Measurements from ENCODE around the gene ARHGAP26. TPM values are rescaled to one million over a fixed set of nuclear protein-coding genes. Genes with fewer than 3 reads are reported as not detected.
A peak's percentile ranks its signal among the peaks of the same experiment; 100 is the strongest.

The ARHGAP26 gene
- polyA plus RNA-seq, 4 donors, result 7.9 to 13.5 (median 12.0) TPM

- DNase-seq (ENCODE audit: low read depth in 4 of 4, low spot score in 2 of 4), result peak in 2 of 4 donors; percentile 44 to 48
Observed at GRCh38 chr5:142866563-142867275, 96.5 kb downstream of the ARHGAP26 start.

GRCh38 chr5:142869886-142870285 lies 99.7 kb downstream of the ARHGAP26 start:
- no peak for DNase-seq (ENCODE audit: low read depth in 4 of 4, low spot score in 2 of 4)

DNA sequence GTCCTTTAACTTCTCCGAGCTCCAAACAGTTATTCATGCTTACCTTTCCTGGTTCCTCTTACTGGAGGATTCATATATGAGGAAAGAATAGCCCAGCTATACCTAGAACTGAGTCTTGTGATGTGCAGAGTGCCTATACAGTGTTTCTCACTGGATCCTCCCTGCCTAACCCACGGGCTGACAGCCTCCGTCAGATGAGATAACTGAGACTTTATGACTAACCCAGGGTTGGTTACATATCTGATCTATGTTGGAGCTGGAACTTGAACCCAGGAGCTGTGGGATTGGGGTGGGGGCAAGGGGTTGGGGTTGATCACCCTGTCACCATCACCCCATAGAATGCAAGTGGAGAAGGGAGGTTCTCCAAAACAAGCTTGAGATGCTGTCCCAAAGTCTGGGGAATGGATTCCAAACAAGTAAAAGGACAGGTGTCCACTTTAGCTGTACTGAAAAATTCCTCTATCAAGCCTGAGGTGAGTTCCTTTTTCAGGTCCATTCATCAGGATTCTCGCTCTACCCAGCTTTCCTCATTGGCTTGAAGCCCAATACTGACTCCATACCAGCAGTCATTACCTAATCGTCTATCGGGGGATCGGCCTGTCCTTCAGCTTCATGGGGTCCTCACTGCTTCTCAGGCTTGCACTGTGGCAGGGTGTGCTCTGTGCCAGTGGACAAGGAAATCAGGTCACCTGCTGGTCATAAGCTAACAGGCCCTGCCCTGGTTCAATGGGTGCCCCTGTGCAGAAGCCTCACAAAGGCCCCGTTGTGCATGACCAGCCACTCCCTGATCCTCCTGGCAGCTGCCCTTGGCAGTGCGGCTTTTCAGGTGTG lies 100.6 kb downstream of the ARHGAP26 start:
- DNase-seq (ENCODE audit: low read depth in 4 of 4, low spot score in 2 of 4), result no peak

DNA sequence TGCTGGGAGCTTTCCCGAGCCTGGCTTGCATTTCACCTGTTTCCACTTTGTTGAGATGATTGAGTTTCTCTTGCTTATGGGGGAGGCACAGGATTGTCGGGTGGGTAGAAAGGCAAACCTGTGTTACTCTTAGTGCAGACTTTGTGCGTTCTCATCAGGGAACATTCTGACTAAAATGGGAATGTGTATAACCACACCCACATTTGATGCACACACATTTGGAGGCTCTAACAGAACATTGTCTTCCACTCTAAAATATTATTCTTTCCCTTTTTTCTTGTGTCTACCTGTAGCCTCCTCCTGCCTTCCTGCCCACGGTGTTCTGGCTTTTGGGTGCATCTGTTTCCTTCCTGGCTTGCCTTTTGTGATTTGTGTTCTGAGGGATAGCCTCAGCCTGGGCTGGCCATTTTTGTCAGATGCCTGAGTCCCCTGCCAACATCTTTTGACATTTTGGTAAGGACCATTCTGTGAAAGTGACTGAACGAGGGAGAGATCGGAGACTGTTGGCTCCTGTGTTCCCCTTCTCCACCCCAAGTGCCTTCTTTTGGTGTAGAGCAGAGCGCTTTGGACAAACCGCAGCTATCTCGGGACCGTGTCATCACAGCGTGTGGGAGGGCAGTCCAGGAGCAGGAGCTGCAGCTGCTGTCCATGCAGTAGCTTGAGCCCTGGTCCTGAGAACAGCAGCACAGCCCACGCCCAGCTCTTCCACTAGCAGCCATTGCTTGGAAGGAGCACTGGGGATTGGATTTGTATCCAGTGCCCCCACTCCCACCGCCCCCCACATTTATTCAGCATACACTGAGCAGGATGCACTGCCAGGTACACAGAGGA lies 101.4 kb downstream of the ARHGAP26 start:
- DNase-seq (ENCODE audit: low read depth in 4 of 4, low spot score in 2 of 4), result no peak

DNA sequence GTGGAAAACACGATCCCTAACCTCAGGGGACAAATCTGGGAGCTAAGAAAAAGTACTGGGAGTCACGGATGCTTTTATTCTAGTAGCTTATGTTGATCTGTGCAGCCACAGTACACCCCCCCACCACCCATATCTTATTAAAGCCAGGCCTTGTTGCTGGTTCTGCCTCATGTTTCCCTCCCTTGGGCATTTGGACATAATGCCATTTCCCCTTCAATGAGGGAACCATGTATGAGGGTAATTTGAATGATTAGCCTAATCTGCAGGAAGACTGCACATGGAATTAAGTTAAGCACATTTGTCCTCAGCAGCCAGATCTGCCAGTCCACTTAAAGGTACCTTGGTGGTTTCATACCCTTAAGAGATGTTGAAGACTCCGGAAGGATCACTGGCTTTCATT lies 102.0 kb downstream of the ARHGAP26 start:
- no peak for DNase-seq (ENCODE audit: low read depth in 4 of 4, low spot score in 2 of 4)

DNA sequence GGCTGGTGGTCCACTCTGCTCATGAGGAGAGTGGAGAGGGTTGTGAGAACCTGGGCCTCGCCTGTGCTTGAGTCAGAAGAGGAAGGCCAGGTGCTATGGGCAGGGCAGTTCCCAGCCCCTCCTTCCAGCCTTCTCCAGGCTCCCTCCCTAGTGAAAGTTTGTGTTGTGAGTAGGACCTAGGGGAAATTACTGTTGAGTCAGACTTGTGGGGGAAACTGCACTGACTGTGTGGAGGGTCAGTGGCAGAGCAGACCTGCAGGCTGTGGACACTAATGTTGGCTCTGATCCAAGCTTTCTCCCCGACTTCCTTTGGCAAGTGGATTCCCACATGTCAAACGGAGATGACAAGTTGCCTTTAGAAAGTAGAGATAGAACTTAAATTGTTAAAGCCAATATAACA lies 102.6 kb downstream of the ARHGAP26 start:
- no peak for DNase-seq (ENCODE audit: low read depth in 4 of 4, low spot score in 2 of 4)

DNA sequence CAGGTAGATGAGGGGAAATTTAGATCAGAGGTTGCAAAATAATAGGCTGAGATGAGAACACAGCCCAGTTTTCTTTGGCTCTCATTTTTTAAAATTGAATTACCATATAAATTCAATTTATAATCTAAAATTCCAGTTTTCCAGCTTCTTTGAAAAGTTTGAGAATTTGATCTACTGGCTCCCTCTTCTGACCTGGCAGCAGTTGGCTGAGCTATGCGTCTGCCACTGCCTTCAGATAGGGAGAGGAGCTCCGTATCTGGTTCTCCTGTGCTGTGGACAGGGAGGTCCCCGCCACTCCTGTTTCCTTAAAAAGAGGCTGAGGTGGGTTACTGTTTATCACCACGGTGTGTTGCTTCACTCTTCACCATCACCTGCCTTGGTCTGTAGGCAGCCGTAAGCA lies 103.7 kb downstream of the ARHGAP26 start:
- DNase-seq (ENCODE audit: low read depth in 4 of 4, low spot score in 2 of 4), result no peak

- DNase-seq (ENCODE audit: low read depth in 4 of 4, low spot score in 2 of 4), result no peak
Observed at GRCh38 chr5:142874540-142874939, 104.4 kb downstream of the ARHGAP26 start.

- no peak for DNase-seq (ENCODE audit: low read depth in 4 of 4, low spot score in 2 of 4)
Observed at GRCh38 chr5:142875936-142876335, 105.8 kb downstream of the ARHGAP26 start.

- no peak for DNase-seq (ENCODE audit: low read depth in 4 of 4, low spot score in 2 of 4)
Observed at GRCh38 chr5:142876817-142877216, 106.6 kb downstream of the ARHGAP26 start.

DNA sequence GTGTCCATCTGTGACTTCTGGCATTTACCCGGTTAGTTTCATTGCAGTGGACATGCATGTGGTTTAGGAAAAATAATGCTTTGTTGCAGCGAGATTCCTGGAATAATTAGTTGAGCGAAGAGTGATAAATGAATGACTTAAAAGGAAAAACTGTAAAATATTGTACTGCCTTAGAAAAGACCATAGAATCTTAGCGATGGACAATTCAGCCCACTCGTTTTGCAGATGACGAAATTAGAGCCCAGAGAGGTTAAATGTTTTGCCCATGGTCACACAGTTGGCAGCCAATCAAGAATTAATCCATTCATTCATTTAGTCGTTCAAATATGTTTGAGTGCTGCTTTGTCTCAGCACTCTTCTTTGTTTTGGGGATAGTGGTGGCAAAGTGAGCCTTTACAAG lies 107.9 kb downstream of the ARHGAP26 start:
- DNase-seq (ENCODE audit: low read depth in 4 of 4, low spot score in 2 of 4), result no peak

- DNase-seq (ENCODE audit: low read depth in 4 of 4, low spot score in 2 of 4), result no peak
Observed at GRCh38 chr5:142878638-142879037, 108.5 kb downstream of the ARHGAP26 start.

GRCh38 chr5:142881076-142881783 lies 111.1 kb downstream of the ARHGAP26 start:
- DNase-seq (ENCODE audit: low read depth in 4 of 4, low spot score in 2 of 4), result no peak

DNA sequence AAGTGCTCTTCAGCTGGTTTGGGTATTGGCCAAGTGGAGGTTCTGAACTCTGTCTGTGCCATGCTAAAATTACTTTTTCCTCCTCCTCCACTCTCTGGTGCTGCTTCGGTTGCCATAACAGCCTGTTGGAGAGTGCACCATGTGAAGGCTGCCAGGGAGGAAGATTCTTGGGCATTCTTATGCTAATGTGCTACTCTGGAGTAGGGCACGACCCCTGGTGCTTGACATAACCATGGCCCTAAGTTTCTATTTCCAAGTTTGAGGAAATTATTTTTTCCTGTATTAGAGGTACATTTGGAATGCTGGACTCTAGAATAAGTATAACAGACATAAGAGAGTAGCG lies 111.6 kb downstream of the ARHGAP26 start:
- no peak for DNase-seq (ENCODE audit: low read depth in 4 of 4, low spot score in 2 of 4)

GRCh38 chr5:142883025-142883424 lies 112.8 kb downstream of the ARHGAP26 start:
- DNase-seq (ENCODE audit: low read depth in 4 of 4, low spot score in 2 of 4), result no peak

DNA sequence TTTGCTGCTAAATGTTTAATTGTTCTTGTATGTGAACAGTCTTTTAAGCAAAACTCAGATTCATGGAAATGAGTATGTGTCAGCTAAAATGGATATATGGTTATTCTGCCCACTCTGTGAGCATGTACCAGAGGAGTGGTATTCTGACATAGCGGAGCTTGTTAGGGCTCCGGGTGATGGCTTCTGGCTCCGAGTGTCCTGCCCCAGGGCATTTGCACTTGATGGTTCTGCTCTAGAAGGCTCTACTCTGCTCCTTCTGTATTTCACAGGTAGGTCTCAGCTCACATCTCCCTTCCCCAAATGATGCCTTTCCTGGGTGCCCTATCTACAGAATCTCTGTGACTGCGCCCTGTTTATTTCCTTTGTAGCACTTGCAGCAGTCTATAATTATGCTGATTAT lies 113.3 kb downstream of the ARHGAP26 start:
- DNase-seq (ENCODE audit: low read depth in 4 of 4, low spot score in 2 of 4), result no peak

DNA sequence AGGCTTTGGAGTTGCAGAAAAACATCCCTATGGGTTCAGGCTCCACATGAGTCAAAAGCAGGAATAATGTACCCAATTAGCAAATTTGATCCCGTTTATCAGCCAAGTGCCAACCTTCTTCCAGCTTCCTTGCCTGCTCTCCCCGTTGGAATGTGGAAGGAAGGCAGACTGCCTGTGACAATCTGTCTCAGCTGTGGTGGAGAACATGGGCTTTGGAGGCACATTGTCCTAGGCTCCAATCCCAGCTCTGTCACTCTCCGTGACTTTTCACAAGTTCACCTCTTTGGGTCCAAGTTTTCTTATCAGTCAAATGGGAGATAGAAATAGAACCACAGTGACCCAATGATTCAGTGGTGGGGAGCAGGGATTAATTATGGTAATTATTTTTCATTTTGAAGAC lies 113.9 kb downstream of the ARHGAP26 start:
- DNase-seq (ENCODE audit: low read depth in 4 of 4, low spot score in 2 of 4), result no peak

DNA sequence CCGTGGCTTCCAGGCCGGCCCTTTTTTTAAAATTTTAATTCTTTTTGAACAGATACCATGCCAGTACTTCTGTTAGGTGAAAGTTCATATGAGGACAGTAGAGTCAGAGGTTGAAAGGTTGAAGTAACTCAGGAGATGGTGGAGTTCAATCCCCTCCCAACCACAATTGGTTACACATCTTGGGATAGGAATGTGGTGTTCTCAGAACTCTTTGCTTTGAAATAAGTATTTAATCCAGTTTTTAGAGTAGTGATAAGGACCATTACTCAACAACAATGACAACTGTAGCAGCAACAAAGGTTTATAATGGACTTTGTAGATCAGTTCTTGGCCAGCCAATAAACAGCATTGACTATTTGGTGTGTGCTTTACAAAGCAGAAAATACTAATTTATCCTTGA lies 116.0 kb downstream of the ARHGAP26 start:
- DNase-seq (ENCODE audit: low read depth in 4 of 4, low spot score in 2 of 4), result no peak

GRCh38 chr5:142886956-142887355 lies 116.8 kb downstream of the ARHGAP26 start:
- no peak for DNase-seq (ENCODE audit: low read depth in 4 of 4, low spot score in 2 of 4)

DNA sequence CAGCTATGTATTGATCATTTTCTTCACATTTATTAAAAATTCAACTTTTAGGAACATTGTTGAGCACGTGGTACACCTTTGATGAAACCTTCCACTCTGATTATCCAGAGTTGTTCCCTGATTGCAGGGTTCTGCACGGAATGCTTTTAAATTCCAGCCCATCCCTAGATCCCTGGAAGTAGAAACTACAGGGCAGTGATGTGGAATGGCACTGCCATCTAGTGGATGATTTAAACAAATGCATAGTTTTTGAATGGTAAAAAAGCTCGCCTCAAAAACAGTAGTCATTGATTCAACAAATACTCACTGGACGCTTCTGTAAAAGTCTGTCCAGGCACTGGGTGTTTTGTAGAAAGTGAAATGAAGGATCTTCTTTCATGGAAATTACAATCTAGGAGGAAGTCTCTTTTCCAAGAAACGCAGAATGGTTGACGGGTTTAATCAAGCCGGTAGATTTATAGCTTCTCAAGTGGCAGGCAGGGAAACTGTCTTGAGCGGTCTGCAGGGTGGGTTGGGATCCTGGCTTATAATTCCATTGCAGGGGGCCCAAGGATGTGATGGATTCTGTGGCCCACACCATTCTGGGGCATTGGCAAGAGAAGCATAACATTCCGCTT lies 118.4 kb downstream of the ARHGAP26 start:
- DNase-seq (ENCODE audit: low read depth in 4 of 4, low spot score in 2 of 4), result peak in 1 of 4 donors; percentile 50

All from left renal cortex interstitium (tissue), 4 donors.